Stimulated activated CD4-positive, alpha-beta T cell treated with anti-CD3 and anti-CD28 coated beads, Interleukin-12 subunit alpha, Interleukin-12 subunit beta, amount 100 ng/mL, for 24 hours (primary cell): ENCODE results near the gene HDDC3.

ENCODE experiments used
- DNase-seq, 2 experiments: peaks; one replicate each; pipeline ENCODE4 v3.0.0-alpha.2; 2020; ENCODE audit warnings: low read depth in 2 of 2

Gene HDDC3

GRCh38 chr15:90953947-90954711 lies 21.8 kb upstream of the HDDC3 start:
- no peak for DNase-seq

GRCh38 chr15:90952901-90953677 lies 20.7 kb upstream of the HDDC3 start:
- DNase-seq, result no peak

GRCh38 chr15:90950676-90951075 lies 18.3 kb upstream of the HDDC3 start:
- no peak for DNase-seq

GRCh38 chr15:90949979-90950675 lies 17.8 kb upstream of the HDDC3 start:
- no peak for DNase-seq

- DNase-seq, result no peak
Observed at GRCh38 chr15:90948506-90948905, 16.2 kb upstream of the HDDC3 start.

- no peak for DNase-seq
Observed at GRCh38 chr15:90947577-90948357, 15.4 kb upstream of the HDDC3 start.

- no peak for DNase-seq
Observed at GRCh38 chr15:90946941-90947576, 14.7 kb upstream of the HDDC3 start.

- no peak for DNase-seq
Observed at GRCh38 chr15:90946538-90946937, 14.2 kb upstream of the HDDC3 start.

GRCh38 chr15:90945091-90945490 lies 12.7 kb upstream of the HDDC3 start:
- no peak for DNase-seq

- DNase-seq, result no peak
Observed at GRCh38 chr15:90942354-90943120, 10.2 kb upstream of the HDDC3 start.

- no peak for DNase-seq
Observed at GRCh38 chr15:90941038-90941437, 8.7 kb upstream of the HDDC3 start.

- no peak for DNase-seq
Observed at GRCh38 chr15:90939756-90940155, 7.4 kb upstream of the HDDC3 start.

- DNase-seq, result no peak
Observed at GRCh38 chr15:90938261-90938660, 5.9 kb upstream of the HDDC3 start.

GRCh38 chr15:90936823-90937222 lies 4.5 kb upstream of the HDDC3 start:
- no peak for DNase-seq

- DNase-seq, result peak; percentile 82 to 96
Observed at GRCh38 chr15:90934949-90935751, 2.8 kb upstream of the HDDC3 start, which contains the start of gene UNC45A. TSS of gene UNC45A (plus strand) at chr15:90935285. CDS start at chr15:90935325, 40 bp downstream.

GRCh38 chr15:90934256-90934948 lies 2.1 kb upstream of the HDDC3 start:
- DNase-seq, result peak; percentile 57 to 89

- DNase-seq, result no peak
Observed at GRCh38 chr15:90933301-90933700, 952 bp upstream of the HDDC3 start.

GRCh38 chr15:90932660-90932991 lies 277 bp upstream of the HDDC3 start:
- DNase-seq, result no peak

- DNase-seq, result no peak
Observed at GRCh38 chr15:90931575-90931827, 848 bp downstream of the HDDC3 start.
